ENCODE data around the gene UPK3A.

UPK3A gene

DNA sequence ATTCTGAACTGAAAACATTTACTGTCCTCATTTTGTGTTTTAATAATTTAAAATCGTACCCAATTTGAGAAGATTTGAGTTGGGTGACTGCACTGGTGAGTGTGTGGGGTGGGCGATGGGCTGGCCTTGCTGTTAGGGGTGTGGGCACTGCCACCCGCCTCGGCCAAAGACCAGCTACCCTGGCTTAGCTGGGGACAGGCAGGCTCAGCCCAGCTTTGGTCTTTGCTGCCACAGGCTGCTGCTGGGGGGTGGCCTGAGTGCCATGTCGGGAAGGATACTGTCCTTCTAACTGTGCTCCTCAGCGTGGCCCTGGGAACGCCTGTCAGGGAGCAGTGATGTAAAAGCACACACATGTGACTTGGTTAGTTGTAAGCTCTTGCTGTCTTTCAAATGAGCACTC, 47.3 kb downstream of the UPK3A start:
- no peak for DNase-seq

DNA sequence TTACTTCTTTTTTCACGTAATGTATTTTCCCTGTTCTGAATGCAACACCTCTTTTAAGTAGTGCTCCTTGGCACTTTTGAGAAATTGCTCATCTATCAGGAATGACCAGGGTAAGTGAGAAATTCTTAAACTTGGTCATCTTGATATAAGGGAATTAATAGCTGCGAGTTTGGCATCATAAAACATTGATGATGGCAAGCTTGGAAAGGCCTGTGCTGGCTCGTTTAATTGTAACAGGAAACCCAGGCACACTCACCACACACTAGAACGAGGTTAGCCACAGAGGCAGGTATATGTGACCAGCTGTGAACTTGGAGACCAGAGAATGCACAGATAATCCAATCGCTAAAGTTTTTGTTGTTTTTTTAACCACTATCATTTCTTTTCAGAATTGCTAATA, 49.3 kb downstream of the UPK3A start:
- DNase-seq, result no peak

DNA sequence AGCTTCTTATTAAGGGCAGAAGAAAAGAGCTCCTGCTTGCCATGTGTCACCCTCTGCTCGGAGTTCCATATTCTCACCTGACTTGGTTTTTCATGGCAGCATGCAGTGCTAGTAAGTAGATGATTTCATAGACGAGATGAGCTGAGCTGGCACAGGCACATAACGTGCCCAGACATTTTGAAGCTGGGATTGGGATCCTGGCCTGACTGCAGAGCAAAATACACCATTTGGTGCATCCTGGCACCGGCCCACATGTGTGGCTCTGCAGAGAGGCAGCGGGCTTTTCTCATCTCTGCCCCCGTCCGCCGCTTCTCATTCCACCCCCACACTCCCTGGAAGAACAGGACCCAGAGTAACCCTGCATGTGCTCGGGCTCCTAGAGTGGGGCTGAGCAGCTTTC, 49.8 kb downstream of the UPK3A start:
- DNase-seq, result no peak

DNA sequence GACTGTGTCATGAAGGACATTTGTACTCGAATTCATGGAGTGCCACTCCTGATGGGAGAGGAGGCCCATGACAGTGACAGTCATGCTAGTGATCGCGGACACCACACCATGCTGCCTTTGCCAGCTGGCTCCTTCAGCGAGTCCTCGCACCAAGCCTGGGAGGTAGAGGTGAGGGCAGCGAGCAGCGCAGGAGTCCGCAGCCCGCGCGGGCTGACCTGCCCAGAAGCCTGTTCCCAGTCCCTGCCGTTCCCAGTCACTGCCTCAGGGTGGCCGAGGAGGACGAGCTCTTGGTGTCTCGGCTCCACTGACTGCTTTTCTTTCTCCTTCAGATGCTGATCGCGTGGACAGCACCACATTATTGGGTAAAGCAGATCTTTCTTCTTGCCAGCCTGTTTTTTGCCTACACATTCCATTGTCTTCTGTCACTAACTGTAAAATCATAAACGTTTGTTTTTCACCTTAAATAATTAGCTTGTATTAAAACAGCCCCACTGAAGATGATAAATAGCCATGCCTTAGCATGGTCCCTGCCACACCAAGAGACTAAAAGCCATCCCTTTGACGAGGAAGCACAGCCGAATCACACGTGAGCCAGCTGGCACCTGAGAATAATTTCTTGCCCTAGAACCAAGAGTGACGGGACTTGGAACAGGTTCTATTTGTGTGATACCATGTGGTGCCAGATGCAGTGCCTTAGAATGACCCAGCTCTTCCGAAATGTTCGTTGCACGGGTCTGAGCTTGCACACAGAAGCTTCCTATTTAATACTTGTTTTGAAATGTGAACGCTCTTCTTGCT, 50.5 kb downstream of the UPK3A start:
- DNase-seq, result no peak

DNA sequence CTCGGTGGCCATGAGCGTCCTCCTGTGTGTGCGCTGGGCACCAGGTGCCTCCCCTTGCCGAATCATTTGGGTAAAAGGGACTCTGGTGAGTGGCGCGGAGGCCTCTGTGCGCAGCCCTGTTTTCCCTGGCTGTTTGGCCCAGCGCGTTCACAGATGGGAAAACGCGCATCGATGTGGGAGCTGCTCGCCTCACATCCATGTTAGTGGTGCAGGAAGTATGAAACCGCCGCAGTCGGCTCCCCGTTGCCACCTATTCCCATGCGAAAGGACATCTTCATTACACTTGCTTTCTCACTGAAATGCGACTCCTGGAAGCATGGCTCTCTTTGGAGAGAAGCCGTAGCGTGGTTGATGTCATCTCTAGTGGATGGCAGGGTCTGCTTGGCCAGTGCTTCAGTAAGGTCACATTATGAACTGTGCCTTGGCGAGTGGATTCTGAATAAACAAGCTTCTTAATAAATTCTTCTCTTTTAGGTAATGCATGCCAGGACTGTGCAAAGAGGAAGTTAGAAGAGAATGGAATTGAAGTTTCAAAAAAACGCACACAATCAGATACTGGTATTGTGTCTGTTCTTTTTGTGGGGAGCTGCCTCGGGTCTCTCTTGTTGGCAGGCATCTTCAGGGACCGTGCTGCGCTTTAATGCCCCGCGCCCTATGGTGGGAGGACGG, 51.2 kb downstream of the UPK3A start:
- no peak for DNase-seq

DNA sequence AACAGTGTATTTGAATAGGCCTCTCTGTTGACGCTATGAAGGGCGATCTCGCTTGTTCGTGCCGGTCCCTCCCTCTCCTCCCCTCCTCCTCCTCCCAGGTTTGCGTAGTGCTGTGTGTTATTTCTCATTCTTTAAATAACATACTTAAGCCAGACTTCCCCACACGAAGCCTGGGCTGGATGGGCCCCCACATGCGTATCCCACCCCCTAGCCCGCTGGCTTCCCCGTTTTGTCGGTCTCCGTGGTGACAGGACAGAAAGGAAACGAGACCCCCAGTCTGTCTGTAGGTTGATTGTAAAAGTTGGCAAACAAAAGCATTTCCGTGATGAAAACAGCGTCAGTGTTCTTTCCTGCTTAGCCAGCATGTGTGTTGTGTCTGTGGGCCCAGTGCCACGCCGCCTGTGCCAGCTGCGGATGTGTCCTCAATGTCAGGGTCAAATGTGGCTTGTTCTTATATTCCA, 52.3 kb downstream of the UPK3A start:
- no peak for DNase-seq

DNA sequence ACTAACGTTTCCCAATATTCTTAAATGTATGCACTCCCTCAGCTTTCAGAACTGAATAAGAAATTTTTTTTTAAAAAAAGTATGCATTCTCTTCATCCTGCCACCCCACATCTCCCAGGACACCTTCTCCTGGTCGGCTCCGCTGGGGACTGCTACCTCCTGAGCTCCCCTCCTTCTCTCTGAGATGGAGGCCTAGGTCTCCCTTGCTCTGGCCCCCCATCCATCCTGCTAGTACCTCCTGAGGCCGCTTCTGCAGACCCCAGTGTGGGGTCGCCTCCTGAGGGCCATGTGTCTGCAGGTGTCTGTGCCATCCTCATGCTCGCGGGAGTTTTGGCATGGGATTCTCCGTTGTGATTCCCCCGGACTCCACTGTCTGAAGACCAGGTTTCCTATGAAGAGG, 52.8 kb downstream of the UPK3A start:
- no peak for DNase-seq

DNA sequence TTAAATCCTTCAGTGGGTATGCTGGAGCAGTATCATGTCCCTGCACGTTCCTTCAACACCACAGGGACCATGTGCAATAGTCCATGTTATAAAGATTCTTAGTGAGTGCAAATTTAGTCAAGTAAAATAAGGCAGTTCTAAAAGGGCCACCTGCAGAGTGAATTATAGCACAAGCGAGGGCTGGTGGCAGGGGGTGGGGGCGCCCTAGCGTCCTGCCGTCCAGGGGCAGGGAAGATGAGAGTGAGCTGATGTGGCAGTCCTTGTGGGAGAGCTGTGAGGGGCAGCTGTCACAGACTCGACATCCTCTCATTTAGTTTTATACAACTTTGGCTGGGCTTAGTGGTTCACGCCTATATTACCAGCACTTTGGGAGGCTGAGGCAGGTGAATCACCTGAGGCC, 54.0 kb downstream of the UPK3A start:
- DNase-seq, result no peak

DNA sequence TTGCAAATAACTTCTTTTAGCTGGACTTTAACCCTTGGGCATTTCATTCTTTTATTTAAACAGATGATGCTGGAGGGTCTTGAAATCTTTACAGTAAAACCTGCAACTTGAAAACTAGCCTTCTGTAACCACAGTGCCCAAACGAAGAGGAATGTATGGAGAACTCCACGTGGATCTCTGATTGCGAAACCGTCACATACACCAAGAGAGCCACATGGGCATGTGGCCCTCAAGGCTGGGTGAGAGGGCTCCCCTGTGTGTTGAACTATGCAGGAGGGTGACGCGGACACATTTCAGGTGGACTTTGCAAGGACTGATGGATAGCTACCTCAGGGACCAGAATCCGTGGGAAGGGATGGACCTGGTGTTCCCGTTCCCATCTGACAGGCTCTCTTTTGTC, 55.6 kb downstream of the UPK3A start:
- no peak for DNase-seq

DNA sequence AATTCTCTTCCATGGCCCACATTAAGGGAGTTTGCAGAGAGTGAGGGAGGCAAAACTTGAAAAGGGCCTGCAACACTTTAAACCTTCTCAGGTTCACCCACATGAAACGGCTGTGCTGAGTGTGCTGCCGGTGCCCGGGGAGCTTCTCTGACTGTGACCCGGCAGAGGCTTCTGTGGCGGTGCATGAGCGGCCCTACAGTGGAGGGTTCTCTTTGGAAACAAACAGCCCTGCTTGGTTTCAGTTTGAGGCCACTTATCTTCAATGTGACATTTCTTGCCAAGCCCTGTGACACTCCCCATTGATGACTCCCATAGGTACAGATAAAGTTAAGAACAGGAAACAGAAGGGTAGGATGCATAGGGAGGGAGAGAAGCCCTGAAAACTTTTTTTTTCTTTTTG, 56.7 kb downstream of the UPK3A start:
- no peak for DNase-seq

DNA sequence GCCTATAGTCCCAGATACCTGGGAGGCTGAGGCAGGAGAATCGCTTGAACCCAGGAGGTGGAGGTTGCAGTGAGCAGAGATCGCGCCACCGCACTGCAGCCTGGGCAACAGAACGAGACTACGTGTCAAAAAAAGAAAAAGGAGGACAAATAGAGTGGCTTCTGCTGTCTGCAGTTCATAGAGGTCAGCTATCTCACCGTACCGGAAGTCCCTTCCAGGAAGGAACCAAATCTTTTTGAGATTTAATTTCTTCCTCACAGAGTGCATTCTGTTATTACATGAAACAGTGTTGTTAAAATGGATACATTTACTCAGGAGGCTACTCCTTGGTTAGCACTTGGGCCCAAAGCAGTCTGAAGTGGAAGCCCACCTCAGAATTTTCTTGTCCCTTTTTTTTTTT, 58.4 kb downstream of the UPK3A start:
- no peak for DNase-seq

DNA sequence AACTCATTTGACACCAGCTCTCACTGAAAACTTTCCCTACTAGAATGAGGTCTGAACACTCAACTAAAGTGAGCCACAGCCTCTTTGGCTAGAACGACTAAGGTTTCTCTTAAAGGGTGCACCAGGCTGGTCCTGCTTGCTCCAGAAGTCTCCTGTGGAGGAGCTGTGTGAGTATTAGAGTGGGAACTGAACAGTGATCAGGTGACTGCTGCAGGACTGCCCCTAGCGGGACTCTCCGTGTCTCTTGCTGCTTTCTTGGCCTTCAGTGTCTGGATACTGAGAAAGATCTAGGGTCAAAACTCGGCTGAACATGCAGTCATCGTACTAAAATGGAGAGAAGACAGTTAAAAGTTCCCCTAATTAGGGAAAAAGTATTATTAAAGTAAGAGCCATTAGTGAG, 59.6 kb downstream of the UPK3A start:
- DNase-seq, result no peak

Data from NCI-H2107 (cell line).